Testis (tissue), 2 donors: ENCODE measurements around the gene SPAG17.

Experiments used
- CTCF ChIP-seq, 3 experiments: fragments of 450-650 bp in 2 of 3; fragments of 200-600 bp in 1 of 3; sonication (generic) in 1 of 3; IDR thresholded peaks; one replicate each; pipeline ENCODE4 v1.5.1; 2016 to 2019; ENCODE audit warnings: antibody characterized with exemption in 3 of 3, mild to moderate bottlenecking in 2 of 3, moderate library complexity in 1 of 3
- POLR2A ChIP-seq: fragments of 450-650 bp; IDR thresholded peaks from one replicate; pipeline ENCODE4 v1.6.1; 2017; ENCODE audit warnings: antibody characterized with exemption, mild to moderate bottlenecking, moderate library complexity

GRCh38 chr1:118116909-118117308, 68.1 kb downstream of the SPAG17 start:
- TF ChIP-seq CTCF (IDR thresholded peaks at IDR 0.05) (no peak), POLR2A (no peak)
